Ascending aorta (tissue), 2 donors: ENCODE measurements around the gene JMJD7. TPM values are rescaled to one million over a fixed set of nuclear protein-coding genes. Genes with fewer than 3 reads are reported as not detected.

Experiments
- DNase-seq, 2 donors: peaks; one replicate each; pipeline ENCODE4 v3.0.0-alpha.2; 2019; ENCODE audit warnings: low spot score in 2 of 2
- H3K27ac ChIP-seq, 2 donors: fragments of 200-600 bp; sonication (generic); one replicate each; pipeline ENCODE4 v1.5.1; 2016 to 2017; ENCODE audit warnings: mild to moderate bottlenecking in 1 of 2
- H3K27me3 ChIP-seq: fragments of 200-600 bp; sonication (generic); one replicate; pipeline ENCODE4 v1.5.1; 2017
- H3K36me3 ChIP-seq, 2 donors: fragments of 200-600 bp; sonication (generic); one replicate each; pipeline ENCODE4 v1.5.1; 2016
- H3K4me1 ChIP-seq, 2 donors: fragments of 200-600 bp; sonication (generic); one replicate each; pipeline ENCODE4 v1.5.1; 2016 to 2017; ENCODE audit warnings: mild to moderate bottlenecking in 1 of 2
- H3K4me3 ChIP-seq, 2 donors: fragments of 200-600 bp; sonication (generic); one replicate each; pipeline ENCODE4 v1.5.1; 2016 to 2017; ENCODE audit warnings: mild to moderate bottlenecking in 1 of 2
- H3K9me3 ChIP-seq, 2 donors: fragments of 200-600 bp; sonication (generic); one replicate each; pipeline ENCODE4 v1.5.1; 2016
- CTCF ChIP-seq, 3 experiments: fragments of 200-600 bp in 2 of 3; fragments of 450-650 bp in 1 of 3; sonication (generic) in 2 of 3; IDR thresholded peaks; one replicate each; pipeline ENCODE4 v1.5.1; 2016 to 2019; ENCODE audit warnings: antibody characterized with exemption in 3 of 3, mild to moderate bottlenecking in 1 of 3, moderate library complexity in 1 of 3
- intact Hi-C: fragments of 100-400 bp; cut with DNase I; formaldehyde crosslinking; loops from one replicate; pipeline ENCODE4 v1.15.1; 2023
- total RNA-seq: library from RNA; depleted of rRNA; stranded (reverse); fragments of >200 nt; gene quantifications from one replicate; pipeline ENCODE4 v1.1.0, GENCODE V29; 2016

The JMJD7 gene
- total RNA-seq, 1 donor from 2014 or later, result 16.4 TPM

- Histone ChIP-seq H3K27ac (no peak overlapping the region), H3K9me3 (no peaks in the 10 kb centered on the region), H3K4me3 (no peak overlapping the region), H3K36me3 (peaks cover 31 to 59% of the 10 kb centered on the region in 2 donors), H3K4me1 (no peaks in the 10 kb centered on the region), H3K27me3 (no peaks in the 10 kb centered on the region)
- no peak for DNase-seq
- intact Hi-C loops, result no loop called here
- TF ChIP-seq CTCF (IDR thresholded peaks at IDR 0.05), result no peak
Measured at GRCh38 chr15:41842229-41842628, 14.3 kb downstream of the JMJD7 start.

GRCh38 chr15:41843571-41843970 lies 15.7 kb downstream of the JMJD7 start:
- no peaks in the 10 kb centered on the region for H3K9me3 ChIP-seq
- DNase-seq, result no peak
- H3K4me1 ChIP-seq, result no peaks in the 10 kb centered on the region
- H3K27ac ChIP-seq, result no peak overlapping the region
- no peak for TF ChIP-seq CTCF (IDR thresholded peaks at IDR 0.05)
- H3K36me3 ChIP-seq, result peaks cover 41 to 71% of the 10 kb centered on the region in 2 donors
- no peak overlapping the region for H3K4me3 ChIP-seq
- H3K27me3 ChIP-seq, result no peaks in the 10 kb centered on the region
- intact Hi-C loops, result no loop called here

- no peak for TF ChIP-seq CTCF (IDR thresholded peaks at IDR 0.05)
- Histone ChIP-seq H3K27me3 (no peaks in the 10 kb centered on the region), H3K4me3 (no peak overlapping the region), H3K9me3 (no peaks in the 10 kb centered on the region), H3K27ac (no peak overlapping the region), H3K4me1 (no peaks in the 10 kb centered on the region), H3K36me3 (peaks cover 41 to 71% of the 10 kb centered on the region in 2 donors)
- DNase-seq, result no peak
- intact Hi-C loops, result no loop called here
Measured at GRCh38 chr15:41844814-41845213, 16.9 kb downstream of the JMJD7 start.

- no peaks in the 10 kb centered on the region for H3K4me1 ChIP-seq
- H3K27ac ChIP-seq, result no peak overlapping the region
- H3K27me3 ChIP-seq, result no peaks in the 10 kb centered on the region
- no peaks in the 10 kb centered on the region for H3K9me3 ChIP-seq
- no peak for TF ChIP-seq CTCF (IDR thresholded peaks at IDR 0.05)
- no peak overlapping the region for H3K4me3 ChIP-seq
- no peak for DNase-seq
- intact Hi-C loops, result no loop called here
- peaks cover 29 to 51% of the 10 kb centered on the region in 2 donors for H3K36me3 ChIP-seq
Measured at GRCh38 chr15:41847206-41847605, 19.3 kb downstream of the JMJD7 start.

- H3K4me1 ChIP-seq, result no peaks in the 10 kb centered on the region
- no peaks in the 10 kb centered on the region for H3K9me3 ChIP-seq
- H3K27me3 ChIP-seq, result no peaks in the 10 kb centered on the region
- no peak overlapping the region for H3K27ac ChIP-seq
- H3K36me3 ChIP-seq, result peaks cover 28 to 47% of the 10 kb centered on the region in 2 donors
- intact Hi-C loops, result no loop called here
- no peak for TF ChIP-seq CTCF (IDR thresholded peaks at IDR 0.05)
- H3K4me3 ChIP-seq, result no peak overlapping the region
- DNase-seq, result no peak
Measured at GRCh38 chr15:41847981-41848380, 20.1 kb downstream of the JMJD7 start.

- Histone ChIP-seq H3K27ac (no peak overlapping the region), H3K36me3 (peaks cover 28 to 41% of the 10 kb centered on the region in 2 donors), H3K4me3 (no peak overlapping the region)
Measured at GRCh38 chr15:41848631-41849030, 20.7 kb downstream of the JMJD7 start.

More at GRCh38 chr15:41848631-41849030, 20.7 kb downstream of the JMJD7 start:
- no peak for TF ChIP-seq CTCF (IDR thresholded peaks at IDR 0.05)
- Histone ChIP-seq H3K27me3 (no peaks in the 10 kb centered on the region), H3K4me1 (no peaks in the 10 kb centered on the region), H3K9me3 (no peaks in the 10 kb centered on the region)
- intact Hi-C loops, result no loop called here
- DNase-seq, result no peak
